Measurements from ENCODE around the gene MLX.
A peak's percentile ranks its signal among the peaks of the same experiment; 100 is the strongest.
"Not testable (repeated sequence)": the region's sequence is repeated elsewhere in the genome, so short reads cannot be mapped to it uniquely, and the experiment has no call there.

The MLX gene

DNA sequence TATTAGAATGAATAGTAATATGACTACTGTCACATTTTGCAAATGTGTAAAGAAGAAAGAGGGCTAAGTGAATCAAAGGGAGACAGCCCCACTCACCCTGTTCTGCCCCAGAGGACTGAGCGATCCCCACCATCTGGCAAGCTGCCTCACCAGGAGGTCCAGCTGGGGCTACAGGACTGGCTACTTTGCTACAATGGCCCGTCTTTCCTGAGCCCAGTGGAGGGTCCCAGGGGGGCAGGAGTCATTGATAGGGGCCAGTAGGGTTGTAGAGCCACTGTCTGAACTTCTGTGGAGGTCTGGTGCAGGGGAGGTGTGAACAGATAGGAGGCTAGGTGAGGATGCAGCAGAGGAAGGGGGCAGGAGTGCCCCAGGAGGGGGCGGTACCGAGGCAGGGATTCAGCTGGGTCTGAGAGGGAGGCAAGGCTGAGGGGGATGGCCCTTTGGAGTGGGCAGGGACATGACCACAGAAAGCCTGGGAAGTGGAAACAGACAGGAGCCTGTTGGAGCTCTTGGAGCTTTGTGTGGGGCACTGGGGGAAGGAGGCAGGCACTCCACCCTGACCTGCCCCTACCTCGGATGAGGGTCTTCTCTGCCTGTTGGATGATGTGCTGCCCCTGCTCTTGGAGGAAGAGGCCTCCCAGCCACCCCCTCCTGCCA lies 10.8 kb upstream of the MLX start:
- DNase-seq: not testable (repeated sequence)

DNA sequence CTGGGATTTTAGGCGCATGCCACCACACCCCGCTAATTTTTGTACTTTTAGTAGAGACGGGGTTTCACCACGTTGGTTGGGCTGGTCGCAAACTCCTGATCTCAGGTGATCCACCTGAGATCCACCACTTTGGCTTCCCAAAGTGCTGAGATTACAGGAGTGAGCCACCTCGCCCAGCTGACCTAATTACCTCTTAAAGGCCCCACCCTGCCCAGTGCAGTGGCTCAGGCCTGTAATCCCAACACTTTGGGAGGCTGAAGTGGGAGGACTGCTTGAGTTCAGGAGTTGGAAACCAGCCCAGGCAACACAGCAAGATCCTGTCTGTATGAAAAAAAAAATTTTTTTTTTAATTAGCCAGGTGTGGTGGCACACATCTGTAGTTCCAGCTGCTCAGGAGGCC lies 7.8 kb upstream of the MLX start:
- DNase-seq: no peak

DNA sequence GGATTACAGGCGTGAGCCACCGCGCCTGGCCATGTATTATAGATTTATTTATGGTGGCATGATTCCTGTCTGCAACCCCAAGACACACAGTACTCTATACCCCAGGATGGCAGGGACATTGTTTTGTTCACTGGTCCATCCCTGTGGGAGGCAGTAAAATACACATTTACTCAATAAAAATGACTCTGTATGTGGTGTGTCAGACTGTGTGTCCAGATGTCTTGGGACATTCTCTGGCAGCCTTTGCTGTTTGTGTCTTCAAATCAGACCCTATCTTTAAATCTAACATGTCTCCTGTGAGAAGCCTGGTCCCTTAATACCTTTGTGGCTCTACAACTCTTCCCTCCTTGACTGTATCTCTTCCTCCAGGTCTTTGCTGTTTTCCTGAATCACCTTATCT lies 6.7 kb upstream of the MLX start:
- DNase-seq: no peak

- DNase-seq: peak; percentile 94
Measured at GRCh38 chr17:42561897-42562387, 5.0 kb upstream of the MLX start, which contains the start of gene COASY. TSS of gene COASY (plus strand) at chr17:42562148. CDS start at chr17:42562623, 475 bp downstream.

DNA sequence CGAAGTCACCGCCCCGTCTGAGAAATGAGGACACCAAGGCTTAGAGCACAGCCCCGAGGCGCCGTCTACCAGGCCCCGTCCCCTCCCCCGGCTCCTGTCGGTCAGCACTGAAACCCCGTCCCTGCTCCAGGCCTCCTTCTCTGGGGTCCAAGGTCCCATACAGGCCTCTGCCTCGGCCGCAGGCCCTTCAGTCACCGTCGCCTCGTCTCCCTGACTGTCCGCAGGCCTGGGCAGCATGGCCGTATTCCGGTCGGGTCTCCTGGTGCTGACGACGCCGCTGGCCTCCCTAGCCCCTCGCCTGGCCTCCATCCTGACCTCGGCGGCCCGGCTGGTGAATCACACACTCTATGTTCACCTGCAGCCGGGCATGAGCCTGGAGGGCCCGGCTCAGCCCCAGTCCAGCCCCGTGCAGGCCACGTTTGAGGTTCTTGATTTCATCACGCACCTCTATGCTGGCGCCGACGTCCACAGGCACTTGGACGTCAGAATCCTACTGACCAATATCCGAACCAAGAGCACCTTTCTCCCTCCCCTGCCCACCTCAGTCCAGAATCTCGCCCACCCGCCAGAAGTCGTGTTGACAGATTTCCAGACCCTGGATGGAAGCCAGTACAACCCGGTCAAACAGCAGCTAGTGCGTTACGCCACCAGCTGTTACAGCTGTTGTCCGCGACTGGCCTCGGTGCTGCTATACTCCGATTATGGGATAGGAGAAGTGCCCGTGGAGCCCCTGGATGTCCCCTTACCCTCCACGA lies 4.3 kb upstream of the MLX start:
- peak; percentile 41 for DNase-seq

GRCh38 chr17:42563143-42563509 lies 3.8 kb upstream of the MLX start:
- DNase-seq: no peak

DNA sequence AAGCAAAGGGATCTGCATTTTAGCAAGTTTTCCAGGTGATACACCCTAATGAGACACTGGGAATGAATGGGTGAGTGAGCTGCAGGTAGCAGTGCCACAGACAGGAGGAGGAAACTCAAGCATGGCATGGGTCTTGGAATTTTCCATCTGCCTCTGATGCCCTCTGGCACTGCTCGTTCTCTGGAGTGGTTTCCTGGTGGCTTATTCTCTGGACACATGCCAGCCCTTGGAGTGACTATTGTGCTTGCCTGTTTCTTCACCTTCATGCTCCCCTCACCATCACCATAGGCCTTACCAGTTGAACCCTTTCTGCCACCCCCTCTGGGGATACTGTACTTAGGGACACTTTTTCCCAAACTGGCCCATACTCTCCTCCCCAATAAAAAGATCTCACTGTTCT lies 3.4 kb upstream of the MLX start:
- no peak for DNase-seq

- no peak for DNase-seq
Measured at GRCh38 chr17:42563950-42564349, 3.0 kb upstream of the MLX start.

DNA sequence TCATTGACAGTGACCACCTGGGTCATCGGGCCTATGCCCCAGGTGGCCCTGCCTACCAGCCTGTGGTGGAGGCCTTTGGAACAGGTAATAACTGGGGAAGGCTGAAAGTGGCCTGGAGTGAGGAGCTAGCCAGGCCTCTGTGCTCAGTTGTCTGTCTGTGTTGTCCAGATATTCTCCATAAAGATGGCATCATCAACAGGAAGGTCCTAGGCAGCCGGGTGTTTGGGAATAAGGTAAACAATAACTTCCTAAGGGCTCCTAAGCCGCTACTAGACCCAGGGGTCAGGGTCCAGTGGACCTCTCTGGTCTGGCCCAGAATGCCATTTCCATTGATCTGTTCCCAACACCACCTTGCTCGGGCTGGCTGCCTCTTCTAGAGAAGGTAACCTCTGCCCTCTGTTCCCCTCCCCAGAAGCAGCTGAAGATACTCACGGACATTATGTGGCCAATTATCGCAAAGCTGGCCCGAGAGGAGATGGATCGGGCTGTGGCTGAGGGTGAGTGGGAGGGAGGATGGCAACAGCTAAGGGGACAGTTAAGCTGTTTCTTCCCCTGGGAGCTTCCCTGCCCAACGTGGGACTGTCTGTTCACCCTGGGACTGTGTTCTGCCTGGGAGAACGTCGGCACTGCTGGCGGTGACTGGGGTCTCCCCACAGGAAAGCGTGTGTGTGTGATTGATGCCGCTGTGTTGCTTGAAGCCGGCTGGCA lies 1.9 kb upstream of the MLX start:
- no peak for DNase-seq

- DNase-seq: no peak
Measured at GRCh38 chr17:42565523-42566214, 1.2 kb upstream of the MLX start.

GRCh38 chr17:42566215-42566882 lies 551 bp upstream of the MLX start:
- DNase-seq: no peak

- DNase-seq: no peak
Measured at GRCh38 chr17:42568341-42569111, 1.6 kb downstream of the MLX start.

DNA sequence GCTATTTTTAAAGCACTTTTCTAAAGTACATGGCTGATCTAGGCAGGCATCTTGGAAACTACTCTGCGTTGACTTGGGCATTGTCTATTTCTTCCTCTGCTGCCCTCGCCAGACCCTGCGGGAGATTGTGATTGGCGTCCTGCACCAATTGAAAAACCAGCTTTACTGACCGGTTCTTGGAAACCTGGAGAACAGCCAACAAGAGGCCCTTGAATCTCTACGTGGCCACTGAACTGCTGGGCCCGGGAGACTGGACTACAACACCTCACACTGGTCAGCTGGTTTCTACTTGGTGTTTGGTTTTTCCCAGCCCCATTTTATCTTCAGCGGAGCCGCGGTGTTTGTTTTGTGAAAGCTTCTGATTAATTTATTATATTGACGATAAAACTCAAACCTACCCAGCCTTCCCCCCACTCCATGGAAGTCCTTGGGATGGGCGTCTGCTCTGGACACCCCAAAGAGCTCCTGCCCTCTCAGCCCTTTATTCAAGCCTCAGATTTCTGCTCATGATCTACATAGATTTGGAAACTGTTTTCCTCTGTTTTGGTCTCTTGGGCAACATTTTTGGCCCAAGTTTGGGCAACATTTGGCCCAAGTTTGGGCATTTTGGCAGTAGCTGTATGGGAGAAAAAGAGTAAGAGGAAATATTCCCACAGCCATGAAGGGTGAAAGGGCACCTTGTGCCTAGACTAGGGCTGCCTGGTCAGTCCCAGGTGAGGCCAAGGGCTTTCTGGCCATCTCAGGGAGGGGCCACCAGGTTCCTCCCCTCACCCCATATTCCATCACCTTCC lies 4.7 kb downstream of the MLX start:
- no peak for DNase-seq

GRCh38 chr17:42573095-42573494 lies 6.2 kb downstream of the MLX start:
- no peak for DNase-seq

DNA sequence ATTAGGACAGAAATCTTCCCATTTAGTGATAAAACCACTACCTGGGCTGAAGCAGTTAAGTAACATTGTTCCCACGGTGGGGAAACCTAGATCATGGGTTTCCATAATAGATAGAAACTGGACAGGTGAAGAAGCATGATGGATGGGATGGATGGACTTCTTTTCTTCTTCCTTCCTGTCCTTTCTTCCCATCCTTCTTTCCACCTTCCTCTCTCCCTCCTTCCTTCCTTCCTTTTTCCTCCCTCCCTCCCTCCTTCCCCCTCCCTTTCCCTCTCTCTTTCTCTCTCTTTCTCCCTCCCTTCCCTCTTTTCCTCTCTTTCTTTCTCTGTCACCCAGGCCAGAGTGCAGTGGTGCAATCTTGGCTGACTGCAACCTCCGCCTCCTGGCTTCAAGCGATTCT lies 7.6 kb downstream of the MLX start:
- no peak for DNase-seq

DNA sequence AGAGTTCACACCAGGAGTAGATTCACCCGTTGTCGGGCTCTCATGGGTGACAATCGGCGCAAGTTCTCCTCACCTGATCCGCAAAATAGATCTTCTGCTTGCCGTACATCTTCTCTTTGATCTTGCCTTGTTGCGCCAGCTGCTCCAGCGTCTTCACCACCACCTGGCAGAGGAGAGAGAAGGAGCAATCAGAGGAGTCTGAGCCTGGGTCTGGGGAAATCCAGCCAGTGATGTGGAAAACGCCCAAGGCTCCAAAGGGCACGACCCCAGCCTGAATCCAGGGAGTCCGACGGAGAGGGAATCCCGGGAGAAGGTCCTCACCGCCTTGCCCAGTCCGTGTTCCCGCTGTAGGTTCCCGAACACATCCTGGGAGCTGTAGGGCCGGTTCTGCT lies 10.2 kb downstream of the MLX start:
- no peak for DNase-seq

- DNase-seq: peak; percentile 98
Measured at GRCh38 chr17:42577532-42578281, 10.8 kb downstream of the MLX start, which contains the start of gene PSMC3IP. TSS of gene PSMC3IP (minus strand) at chr17:42577729. CDS start at chr17:42577686, 43 bp downstream.

DNA sequence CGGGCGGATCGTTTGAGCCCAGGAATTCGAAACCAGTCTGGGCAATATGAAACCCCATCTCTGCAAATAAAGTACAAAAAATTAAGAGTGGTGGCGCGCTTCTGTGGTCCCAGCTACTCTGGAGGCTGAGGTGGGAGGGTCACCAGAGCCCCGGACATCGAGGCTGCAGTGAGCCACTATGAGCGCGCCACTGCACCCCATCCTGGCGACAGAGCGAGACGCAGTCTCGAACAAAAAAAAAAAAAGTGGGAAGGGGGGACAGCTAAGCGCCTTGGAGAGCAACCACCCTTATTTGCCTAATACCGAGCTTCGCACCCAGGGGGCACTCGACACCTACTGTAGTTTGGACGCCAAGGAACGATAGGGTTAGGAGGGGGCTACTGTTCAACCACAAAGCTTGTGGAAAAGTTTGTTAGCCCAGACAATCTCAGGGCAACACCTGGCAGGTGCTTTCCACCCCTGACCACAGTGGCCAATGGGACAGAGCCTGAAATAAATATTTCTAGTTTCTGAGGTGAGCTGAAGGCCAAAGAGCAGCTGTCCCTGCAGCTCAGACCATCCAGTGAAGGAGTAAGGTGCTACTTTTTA lies 11.5 kb downstream of the MLX start:
- DNase-seq: peak; percentile 83

DNA sequence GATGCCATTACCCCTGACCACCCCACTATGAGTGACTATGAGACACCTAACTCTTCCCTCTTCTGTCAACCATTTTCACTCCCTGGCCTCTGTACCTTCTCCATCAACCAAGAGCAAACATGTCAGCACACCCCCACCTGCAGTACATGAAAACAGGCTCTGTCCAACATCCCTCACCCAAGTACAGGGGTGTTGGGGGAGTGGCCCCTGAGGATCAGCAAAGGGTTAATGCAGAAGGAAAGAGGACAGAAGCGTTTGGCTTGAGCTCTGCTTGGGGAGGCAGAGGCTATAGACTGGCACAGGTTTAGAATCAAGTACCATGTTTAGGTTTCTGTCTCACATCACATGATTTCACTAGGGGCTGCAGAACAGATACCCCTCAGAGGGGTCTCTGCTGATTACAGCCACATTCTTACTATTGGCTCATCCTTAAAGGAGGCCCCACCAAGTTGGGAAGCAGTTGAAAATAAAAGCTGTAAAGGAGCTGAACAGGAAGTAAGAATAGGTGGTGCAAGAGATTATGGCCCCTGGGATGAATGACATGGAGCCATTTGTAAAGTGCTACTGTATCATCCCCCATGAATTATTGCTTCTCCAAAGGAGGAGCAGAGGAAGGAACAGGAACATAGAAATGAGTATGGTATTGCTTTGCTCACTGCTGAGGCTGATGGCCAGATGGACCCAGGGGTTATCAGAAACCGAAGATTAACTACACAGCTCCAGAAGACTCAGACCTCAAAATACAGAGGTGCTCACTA lies 13.1 kb downstream of the MLX start:
- DNase-seq: peak; percentile 15
